GM12878 (cell line): Measurements from ENCODE around the gene HEATR3. TPM values are rescaled to one million over a fixed set of nuclear protein-coding genes. Genes with fewer than 3 reads are reported as not detected.

Experiments used
- ATAC-seq: fragments of 200-7000 bp; cut with Tn5 transposase; 3 replicates; pipeline ENCODE4 v1.9.1; 2020; ENCODE audit warnings: mild to moderate bottlenecking, moderate library complexity
- BruUV-seq: library from RNA; stranded (reverse); fragments of 400-500 nt; replicated peaks from 2 replicates; lab custom pipeline; 2021; lab: Mats Ljungman, UMichigan
- CTCF ChIA-PET: fragments of 300-600 bp; sonication (Branson Sonifier 250); formaldehyde crosslinking; extraction: SDS; loops from one replicate; lab custom pipeline; 2021; ENCODE audit warnings: inconsistent platforms; lab: Yijun Ruan, JAX
- POLR2A ChIA-PET: fragments of 350-600 bp; formaldehyde crosslinking; extraction: SDS; loops from one replicate; lab custom pipeline; 2021; ENCODE audit warnings: inconsistent platforms; lab: Charles Lee
- RAD21 ChIA-PET: fragments of 300-600 bp; sonication (Branson Sonifier 250); formaldehyde crosslinking; loops from one replicate; lab custom pipeline; 2023; ENCODE audit warnings: antibody characterized with exemption; ENCODE audit not compliant: unreplicated experiment; lab: Charles Lee
- SMC1A ChIA-PET: fragments of 300-600 bp; sonication (Branson Sonifier 250); formaldehyde crosslinking; loops from one replicate; lab custom pipeline; 2023; ENCODE audit not compliant: unreplicated experiment, uncharacterized antibody; lab: Charles Lee
- DNase-seq: peaks from one replicate; pipeline ENCODE4 v3.0.0-alpha.2; 2011; ENCODE audit warnings: low read depth, low spot score
- FAIRE-seq: peaks from 3 replicates; lab custom pipeline; 2011; peaks lifted over from hg19 to GRCh38; lab: Jason Lieb, UNC
- H2AFZ ChIP-seq: 2 replicates; pipeline ENCODE4 v1.6.0; 2011; ENCODE audit warnings: low read depth, low read length, control low read depth; ENCODE audit not compliant: control insufficient read depth
- H3K27ac ChIP-seq: 2 replicates; pipeline ENCODE4 v1.5.1; 2011; ENCODE audit warnings: control low read depth; ENCODE audit not compliant: control insufficient read depth, insufficient read depth
- H3K27me3 ChIP-seq, 2 experiments: replicated peaks in 1 of 2; 2 replicates each; pipeline versions ENCODE4 v1.6.0 to v1.6.1; 2011; ENCODE audit warnings: low read length in 1 of 2; ENCODE audit not compliant: control insufficient read depth in 2 of 2, insufficient read depth in 2 of 2
- H3K36me3 ChIP-seq, 2 experiments: 2 replicates each; pipeline ENCODE4 v1.5.1; 2011; ENCODE audit warnings: low read length in 1 of 2; ENCODE audit not compliant: control insufficient read depth in 2 of 2, insufficient read depth in 2 of 2
- H3K4me1 ChIP-seq: 2 replicates; pipeline ENCODE4 v1.6.1; 2011; ENCODE audit warnings: mild to moderate bottlenecking, low read length, moderate library complexity, mixed read lengths; ENCODE audit not compliant: control insufficient read depth, insufficient read depth
- H3K4me2 ChIP-seq: 2 replicates; pipeline ENCODE4 v1.6.0; 2011; ENCODE audit warnings: control low read depth; ENCODE audit not compliant: control insufficient read depth, insufficient read depth
- H3K4me3 ChIP-seq: fragments of 200-600 bp; sonication (generic); 2 replicates; pipeline ENCODE4 v1.5.1; 2016
- H3K79me2 ChIP-seq: 2 replicates; pipeline ENCODE4 v1.6.0; 2011; ENCODE audit warnings: low read length; ENCODE audit not compliant: control insufficient read depth, insufficient read depth
- H3K9ac ChIP-seq: 2 replicates; pipeline ENCODE4 v1.8.0; 2011; ENCODE audit warnings: low read length, control low read depth, mixed read lengths; ENCODE audit not compliant: control insufficient read depth, insufficient read depth
- H3K9me3 ChIP-seq: replicated peaks from 3 replicates; pipeline ENCODE4 v1.5.1; 2011; ENCODE audit warnings: mild to moderate bottlenecking, low read length; ENCODE audit not compliant: control insufficient read depth, insufficient read depth
- H4K20me1 ChIP-seq: 2 replicates; pipeline ENCODE4 v1.6.0; 2011; ENCODE audit not compliant: control insufficient read depth, insufficient read depth
- ATF7 ChIP-seq: fragments of 450-650 bp; IDR thresholded peaks from 2 replicates; pipeline ENCODE4 v1.6.1; 2016; ENCODE audit warnings: low read depth, mild to moderate bottlenecking
- DPF2 ChIP-seq: fragments of 450-650 bp; IDR thresholded peaks from 2 replicates; pipeline ENCODE4 v1.6.1; 2017; ENCODE audit warnings: mild to moderate bottlenecking
- E2F8 ChIP-seq: fragments of 450-650 bp; IDR thresholded peaks from 2 replicates; pipeline ENCODE4 v1.6.1; 2018; ENCODE audit warnings: mild to moderate bottlenecking, low read depth, moderate library complexity; ENCODE audit not compliant: partially characterized antibody
- EED ChIP-seq: sonication (generic); IDR thresholded peaks from 2 replicates; pipeline ENCODE4 v1.6.1; 2016; ENCODE audit warnings: antibody characterized with exemption, low read depth
- FOXK2 ChIP-seq: fragments of 450-650 bp; IDR thresholded peaks from 2 replicates; pipeline ENCODE4 v1.6.1; 2017; ENCODE audit warnings: mild to moderate bottlenecking, moderate library complexity
- GABPA ChIP-seq: IDR thresholded peaks from 2 replicates; pipeline ENCODE4 v1.6.1; 2014; ENCODE audit warnings: antibody characterized with exemption, low read depth, mild to moderate bottlenecking, inconsistent platforms
- HDGF ChIP-seq: fragments of 450-650 bp; IDR thresholded peaks from 2 replicates; pipeline ENCODE4 v1.6.1; 2016; ENCODE audit warnings: antibody characterized with exemption
- POU2F2 ChIP-seq: IDR thresholded peaks from 3 replicates; pipeline ENCODE4 v1.6.1; 2011; ENCODE audit warnings: low read depth, mild to moderate bottlenecking, low read length, borderline replicate concordance
- PRDM15 ChIP-seq: fragments of 450-650 bp; formaldehyde crosslinking; IDR thresholded peaks from 2 replicates; pipeline ENCODE4 v1.4.0; 2020; ENCODE audit warnings: mild to moderate bottlenecking, moderate library complexity
- RELB ChIP-seq: fragments of 450-650 bp; IDR thresholded peaks from 2 replicates; pipeline ENCODE4 v1.6.1; 2017; ENCODE audit warnings: low read depth, mild to moderate bottlenecking, moderate library complexity
- SUZ12 ChIP-seq: fragments of 200-600 bp; sonication (generic); IDR thresholded peaks from one replicate; pipeline ENCODE4 v1.6.1; 2018; ENCODE audit warnings: antibody characterized with exemption, mild to moderate bottlenecking; ENCODE audit not compliant: unreplicated experiment
- USF2 ChIP-seq: IDR thresholded peaks from 2 replicates; pipeline ENCODE4 v1.6.1; 2011; ENCODE audit warnings: low read depth, low read length, improper control_type of control experiment, borderline replicate concordance
- ZBTB33 ChIP-seq: fragments of 450-650 bp; IDR thresholded peaks from 2 replicates; pipeline ENCODE4 v1.6.1; 2017; ENCODE audit warnings: mild to moderate bottlenecking
- ZNF24 ChIP-seq: fragments of 450-650 bp; IDR thresholded peaks from 2 replicates; pipeline ENCODE4 v1.6.1; 2017; ENCODE audit warnings: antibody characterized with exemption, mild to moderate bottlenecking
- WGBS: methylation state at CpG from one replicate; pipeline ENCODE4 v1.1.6; 2016; ENCODE audit warnings: low lambda C conversion rate; ENCODE audit not compliant: insufficient replicate concordance, insufficient coverage; ENCODE audit errors: missing lambda C conversion rate; 5-methylcytosine and 5-hydroxymethylcytosine counted together
- in situ Hi-C: fragments of 300-500 bp; cut with MboI; formaldehyde crosslinking; loops from 9 replicates; pipeline ENCODE4 v1.14.3; 2018; ENCODE audit warnings: mixed read lengths
- intact Hi-C: fragments of 100-400 bp; cut with micrococcal nuclease; formaldehyde crosslinking; loops from one replicate; pipeline ENCODE4 v1.14.2; 2022; ENCODE audit not compliant: unreplicated experiment
- polyA plus RNA-seq, 11 experiments: library from polyadenylated mRNA; depleted of rRNA in 4 of 11; unstranded in 6 of 11; stranded (reverse) in 5 of 11; fragments of >200 nt; fragmentation: Nextera tagmentation in 4 of 11; fragmentation: Illumina TruSeq in 1 of 11; extraction: Ambion mirVana in 4 of 11; extraction: Trizol in 1 of 11; gene quantifications; 1 replicate in 1 of 11; 2 replicates in 10 of 11; pipeline versions ENCODE4 v1.2.1 to v1.2.3, GENCODE V29; 2011 to 2016; ENCODE audit warnings: inconsistent platforms in 2 of 11, missing spikeins in 2 of 11, low read depth in 1 of 11
- total RNA-seq, 4 experiments: library from RNA; depleted of rRNA in 3 of 4; stranded (reverse); fragments of >200 nt in 3 of 4; fragmentation: Illumina TruSeq in 1 of 4; extraction: Trizol in 1 of 4; gene quantifications; 2 replicates each; pipeline versions ENCODE4 v1.2.1 to v1.2.3, GENCODE V29; 2013 to 2021

The HEATR3 gene
- total and polyA plus RNA-seq, 10 of the 15 experiments (the other 5 are each of a cell fraction or from before 2014, with no cell fraction given), result 1.5 to 30.0 (median 17.7) TPM

GRCh38 chr16:50133214-50133613 is 67.4 kb downstream of the HEATR3 start:
- Histone ChIP-seq H3K27ac (no peak overlapping the region), H3K9me3 (no peaks in the 10 kb centered on the region), H3K79me2 (no peaks in the 10 kb centered on the region), H2AFZ (no peak overlapping the region), H4K20me1 (no peaks in the 10 kb centered on the region), H3K27me3 (no peaks in the 10 kb centered on the region), H3K4me3 (no peak overlapping the region), H3K9ac (no peak overlapping the region), H3K4me2 (no peak overlapping the region), H3K4me1 (no peaks in the 10 kb centered on the region), H3K36me3 (no peaks in the 10 kb centered on the region)
- no peak for FAIRE-seq
- ChIA-PET SMC1A (interaction anchor here (1.2 kb wide), 1 partner anchor 76 kb away, joined by 3 read pairs; no protein-coding TSS in a partner anchor), RAD21 (interaction anchor here (0.7 to 1.9 kb wide), 2 partner anchors 59 to 77 kb away, joined by 3 to 5 read pairs; no protein-coding TSS in a partner anchor), POLR2A (no interaction called here), CTCF (interaction anchor here (1.7 to 9.8 kb wide), 2 partner anchors 12 to 78 kb away, joined by 7 to 105 read pairs; no protein-coding TSS in a partner anchor)
- no peak for ATAC-seq
- no TSS peak for BruUV-seq
- in situ Hi-C loops, result no loop called here
- no peak for DNase-seq
- 20% methylated on average over 2 of the region's 2 CpGs for WGBS
- intact Hi-C loops, result no loop called here
- no peak for TF ChIP-seq ATF7
- no peak for TF ChIP-seq USF2
- no peak for TF ChIP-seq ZBTB33
- no peak for TF ChIP-seq HDGF
- no peak for TF ChIP-seq GABPA
- TF ChIP-seq POU2F2, result no peak
- no peak for TF ChIP-seq SUZ12
- TF ChIP-seq FOXK2, result no peak
- TF ChIP-seq RELB, result no peak
- no peak for TF ChIP-seq EED
- TF ChIP-seq ZNF24, result no peak
- TF ChIP-seq DPF2, result no peak
- TF ChIP-seq PRDM15, result no peak
- no peak for TF ChIP-seq E2F8
